Uterus (tissue), 4 donors: ENCODE measurements around the gene SPR. TPM values are rescaled to one million over a fixed set of nuclear protein-coding genes. Genes with fewer than 3 reads are reported as not detected.

ENCODE experiments used
- DNase-seq, 2 donors: peaks; one replicate each; pipeline ENCODE4 v3.0.0-alpha.2; 2019 to 2020
- H3K27ac ChIP-seq, 2 donors: fragments of 200-600 bp; sonication (generic); 1 replicate in 1 of 2; 2 replicates in 1 of 2; pipeline ENCODE4 v1.5.1; 2016 to 2018
- H3K27me3 ChIP-seq, 2 donors: fragments of 200-600 bp; sonication (generic); one replicate each; pipeline ENCODE4 v1.5.1; 2018 to 2019; ENCODE audit warnings: control low read depth in 1 of 2
- H3K36me3 ChIP-seq, 2 donors: fragments of 200-600 bp; sonication (generic); one replicate each; pipeline ENCODE4 v1.5.1; 2019; ENCODE audit warnings: control low read depth in 1 of 2
- H3K4me1 ChIP-seq, 2 donors: fragments of 200-600 bp; sonication (generic); one replicate each; pipeline ENCODE4 v1.5.1; 2018 to 2019; ENCODE audit warnings: control low read depth in 1 of 2
- H3K4me3 ChIP-seq, 2 donors: fragments of 200-600 bp; sonication (generic); 1 replicate in 1 of 2; 2 replicates in 1 of 2; pipeline ENCODE4 v1.5.1; 2018 to 2019; ENCODE audit warnings: mild to moderate bottlenecking in 1 of 2
- H3K9me3 ChIP-seq, 2 donors: fragments of 200-600 bp; sonication (generic); one replicate each; pipeline ENCODE4 v1.5.1; 2019; ENCODE audit warnings: control low read depth in 1 of 2
- CTCF ChIP-seq, 4 experiments: fragments of 200-600 bp in 2 of 4; fragments of 450-650 bp in 2 of 4; sonication (generic) in 2 of 4; IDR thresholded peaks; one replicate each; pipeline ENCODE4 v1.5.1; 2016 to 2019; ENCODE audit warnings: antibody characterized with exemption in 4 of 4, mild to moderate bottlenecking in 2 of 4, moderate library complexity in 1 of 4
- POLR2A ChIP-seq, 2 donors: fragments of 450-650 bp; IDR thresholded peaks; one replicate each; pipeline ENCODE4 v1.6.1; 2016; ENCODE audit warnings: antibody characterized with exemption in 2 of 2, mild to moderate bottlenecking in 1 of 2, moderate library complexity in 1 of 2
- intact Hi-C: fragments of 100-400 bp; cut with DNase I; formaldehyde crosslinking; loops from one replicate; pipeline ENCODE4 v1.15.1; 2023; ENCODE audit warnings: low total_unique reads
- total RNA-seq, 4 donors: library from RNA; depleted of rRNA in 3 of 4; stranded (reverse); fragments of >200 nt in 3 of 4; gene quantifications; one replicate each; pipeline versions ENCODE4 v1.1.0 to v1.2.4, GENCODE V29; 2014 to 2023
- donor health status: DM: yes; HTN: yes; CAD: no.

Gene SPR
- total RNA-seq, 4 donors from 2014 or later, result 4.5 to 33.8 (median 18.8) TPM

- peaks cover 21 to 55% of the 10 kb centered on the region in 2 donors for H3K27me3 ChIP-seq
- DNase-seq, result peak in 1 of 2 donors; percentile 4
- intact Hi-C loops, result no loop called here
- TF ChIP-seq CTCF (IDR thresholded peaks at IDR 0.05) (no peak), POLR2A (IDR thresholded peaks at IDR 0.05) (no peak)
- H3K4me1 ChIP-seq, result peaks cover 0 to 11% of the 10 kb centered on the region in 2 donors
- no peaks in the 10 kb centered on the region for H3K36me3 ChIP-seq
- no peak overlapping the region for H3K4me3 ChIP-seq
- no peaks in the 10 kb centered on the region for H3K9me3 ChIP-seq
- H3K27ac ChIP-seq, result no peak overlapping the region
Observed at GRCh38 chr2:72926811-72927465, 39.7 kb downstream of the SPR start.

GRCh38 chr2:72927619-72928550 is 40.7 kb downstream of the SPR start:
- peaks cover 21 to 48% of the 10 kb centered on the region in 2 donors for H3K27me3 ChIP-seq
- H3K27ac ChIP-seq, result no peak overlapping the region
- DNase-seq, result peak in 1 of 2 donors; percentile 6
- TF ChIP-seq CTCF (IDR thresholded peaks at IDR 0.05) (no peak), POLR2A (IDR thresholded peaks at IDR 0.05) (no peak)
- intact Hi-C loops, result no loop called here
- H3K36me3 ChIP-seq, result no peaks in the 10 kb centered on the region
- H3K4me3 ChIP-seq, result no peak overlapping the region
- no peaks in the 10 kb centered on the region for H3K9me3 ChIP-seq
- H3K4me1 ChIP-seq, result peaks cover 0 to 11% of the 10 kb centered on the region in 2 donors

- TF ChIP-seq CTCF (IDR thresholded peaks at IDR 0.05), result no peak
- TF ChIP-seq POLR2A (IDR thresholded peaks at IDR 0.05), result no peak
- H3K4me3 ChIP-seq, result no peak overlapping the region
- no peaks in the 10 kb centered on the region for H3K9me3 ChIP-seq
- peaks cover 15 to 39% of the 10 kb centered on the region in 2 donors for H3K27me3 ChIP-seq
- H3K27ac ChIP-seq, result no peak overlapping the region
- peaks cover 0 to 9% of the 10 kb centered on the region in 2 donors for H3K4me1 ChIP-seq
- intact Hi-C loops, result no loop called here
- no peaks in the 10 kb centered on the region for H3K36me3 ChIP-seq
- DNase-seq, result no peak
Observed at GRCh38 chr2:72929010-72929409, 41.8 kb downstream of the SPR start.

- Histone ChIP-seq H3K4me1 (peaks cover 0 to 2% of the 10 kb centered on the region in 2 donors), H3K36me3 (no peaks in the 10 kb centered on the region), H3K27me3 (peaks cover 0 to 15% of the 10 kb centered on the region in 2 donors), H3K27ac (no peak overlapping the region), H3K9me3 (no peaks in the 10 kb centered on the region), H3K4me3 (no peak overlapping the region)
- no peak for DNase-seq
- TF ChIP-seq POLR2A (IDR thresholded peaks at IDR 0.05), result no peak
- no peak for TF ChIP-seq CTCF (IDR thresholded peaks at IDR 0.05)
- intact Hi-C loops, result no loop called here
Observed at GRCh38 chr2:72931280-72931910, 44.2 kb downstream of the SPR start.
